DOHH2 (cell line): ENCODE measurements around the gene PPP4R2.

Source experiments
- H3F3A ChIP-seq: fragments of 200-600 bp; sonication (generic), shearing (Covaris generic); 2 replicates; pipeline ENCODE4 v1.6.0; 2016; ENCODE audit warnings: antibody characterized with exemption, mild to moderate bottlenecking; ENCODE audit not compliant: control insufficient read depth, insufficient read depth
- H3K27ac ChIP-seq: fragments of 200-600 bp; sonication (generic); 2 replicates; pipeline ENCODE4 v1.5.1; 2014; ENCODE audit warnings: low read depth, mild to moderate bottlenecking, low read length, moderate library complexity
- H3K27me3 ChIP-seq: fragments of 200-600 bp; sonication (generic); 2 replicates; pipeline ENCODE4 v1.6.1; 2014; ENCODE audit warnings: mild to moderate bottlenecking, low read length, mixed read lengths; ENCODE audit not compliant: control insufficient read depth
- H3K36me3 ChIP-seq: fragments of 200-600 bp; sonication (generic); 2 replicates; pipeline ENCODE4 v1.6.1; 2014; ENCODE audit warnings: mild to moderate bottlenecking, low read length, moderate library complexity, mixed read lengths; ENCODE audit not compliant: control insufficient read depth
- H3K4me1 ChIP-seq: fragments of 200-600 bp; sonication (generic); 2 replicates; pipeline ENCODE4 v1.6.1; 2014; ENCODE audit warnings: mild to moderate bottlenecking, low read length, mixed read lengths; ENCODE audit not compliant: control insufficient read depth
- H3K4me2 ChIP-seq: fragments of 200-600 bp; sonication (generic); 2 replicates; pipeline ENCODE4 v1.6.0; 2014; ENCODE audit warnings: mild to moderate bottlenecking, low read length, moderate library complexity
- H3K4me3 ChIP-seq: fragments of 200-600 bp; sonication (generic); 2 replicates; pipeline ENCODE4 v1.5.1; 2014; ENCODE audit warnings: mild to moderate bottlenecking, low read length, mixed read lengths
- H3K79me2 ChIP-seq: fragments of 200-600 bp; sonication (generic); 2 replicates; pipeline ENCODE4 v1.6.1; 2014; ENCODE audit warnings: mild to moderate bottlenecking, low read length, mixed read lengths; ENCODE audit not compliant: control insufficient read depth
- H3K9me2 ChIP-seq: fragments of 200-600 bp; sonication (generic); replicated peaks from 2 replicates; pipeline ENCODE4 v1.6.1; 2014; ENCODE audit warnings: mild to moderate bottlenecking, low read length, mixed read lengths; ENCODE audit not compliant: control insufficient read depth
- H3K9me3 ChIP-seq: fragments of 200-600 bp; sonication (generic); 2 replicates; pipeline ENCODE4 v1.6.1; 2014; ENCODE audit warnings: antibody characterized with exemption, low read length, mixed read lengths; ENCODE audit not compliant: control insufficient read depth, insufficient read depth
- H4K20me1 ChIP-seq: fragments of 200-600 bp; sonication (generic); 2 replicates; pipeline ENCODE4 v1.6.0; 2014; ENCODE audit warnings: low read depth, mild to moderate bottlenecking, antibody characterized with exemption, low read length, moderate library complexity; ENCODE audit not compliant: control insufficient read depth, insufficient read depth
- CTCF ChIP-seq: fragments of 200-600 bp; sonication (generic); IDR thresholded peaks from one replicate; pipeline ENCODE4 v1.5.1; 2014; ENCODE audit warnings: antibody characterized with exemption, mild to moderate bottlenecking, low read depth, low read length; ENCODE audit not compliant: poor library complexity, severe bottlenecking
- EZH2phosphoT487 ChIP-seq: fragments of 200-600 bp; sonication (generic); IDR thresholded peaks from 2 replicates; pipeline ENCODE4 v1.6.1; 2017; ENCODE audit warnings: borderline replicate concordance, mild to moderate bottlenecking, antibody characterized with exemption, low read length, moderate library complexity, mixed read lengths

The PPP4R2 gene

GRCh38 chr3:72996473-72997333 lies at the start of gene PPP4R2:
TSS of gene PPP4R2 (plus strand) at chr3:72996811. CDS start at chr3:72997038, 227 bp downstream.
- TF ChIP-seq CTCF: no peak
- Histone ChIP-seq H3K36me3 (peaks cover 46% of the 10 kb centered on the region), H3K27ac (peak within 1 kb of the TSS; percentile 87), H3K27me3 (no peaks in the 10 kb centered on the region), H3K79me2 (peaks cover 49% of the 10 kb centered on the region), H3K4me2 (peak within 1 kb of the TSS; percentile 74), H4K20me1 (peaks cover 28% of the 10 kb centered on the region), H3K9me3 (no peaks in the 10 kb centered on the region), H3K9me2 (no peaks in the 10 kb centered on the region), H3F3A (peaks cover 4% of the 10 kb centered on the region), H3K4me3 (peak within 1 kb of the TSS; percentile 98), H3K4me1 (peaks cover 34% of the 10 kb centered on the region)

- Histone ChIP-seq H3F3A (0 out of 2 replicates have a peak, but pooled peaks cover 2% of the 10 kb centered on the region), H3K36me3 (no peaks in the 10 kb centered on the region), H3K79me2 (no peaks in the 10 kb centered on the region), H4K20me1 (no peaks in the 10 kb centered on the region), H3K9me2 (no peaks in the 10 kb centered on the region), H3K4me1 (peaks cover 33% of the 10 kb centered on the region), H3K9me3 (no peaks in the 10 kb centered on the region), H3K27ac (no peak overlapping the region), H3K27me3 (no peaks in the 10 kb centered on the region), H3K4me2 (no peak overlapping the region), H3K4me3 (no peak overlapping the region)
- TF ChIP-seq CTCF: no peak
- no peak for TF ChIP-seq EZH2phosphoT487
Observed at GRCh38 chr3:72947715-72948490, 48.7 kb upstream of the PPP4R2 start.

- H3K4me3 ChIP-seq: no peak overlapping the region
- no peak for TF ChIP-seq EZH2phosphoT487
- no peak for TF ChIP-seq CTCF
- no peaks in the 10 kb centered on the region for H4K20me1 ChIP-seq
- H3K4me1 ChIP-seq: peaks cover 40% of the 10 kb centered on the region
- no peak overlapping the region for H3K27ac ChIP-seq
- H3K79me2 ChIP-seq: no peaks in the 10 kb centered on the region
- 0 out of 2 replicates have a peak, but pooled peaks cover 2% of the 10 kb centered on the region for H3F3A ChIP-seq
- H3K9me2 ChIP-seq: no peaks in the 10 kb centered on the region
- no peaks in the 10 kb centered on the region for H3K27me3 ChIP-seq
- no peaks in the 10 kb centered on the region for H3K36me3 ChIP-seq
- H3K4me2 ChIP-seq: no peak overlapping the region
- H3K9me3 ChIP-seq: no peaks in the 10 kb centered on the region
Observed at GRCh38 chr3:72949016-72949415, 47.6 kb upstream of the PPP4R2 start.
